GM12892 (cell line): ENCODE results near the gene ELF1.

Source experiments
- POLR2A ChIP-seq: IDR thresholded peaks from 2 replicates; pipeline ENCODE4 v1.6.1; 2011; ENCODE audit warnings: low read depth, low read length, control low read depth
- POLR2AphosphoS5 ChIP-seq: IDR thresholded peaks from 2 replicates; pipeline ENCODE4 v1.6.1; 2011; ENCODE audit warnings: low read depth, low read length, control low read depth
- TAF1 ChIP-seq: IDR thresholded peaks from 2 replicates; pipeline ENCODE4 v1.6.1; 2011; ENCODE audit warnings: low read depth, mild to moderate bottlenecking, control low read depth, low read length, borderline replicate concordance

GRCh38 chr13:41060082-41060723 is 41.1 kb upstream of the ELF1 start:
- TF ChIP-seq POLR2AphosphoS5 (no peak), TAF1 (0 out of 2 replicates have a peak, but pooled peaks have one; percentile 24), POLR2A (peak; percentile 70)
